HG02642 (cell line): ENCODE data around the gene KCNJ9.
"Not testable (repeated sequence)": the region's sequence is repeated elsewhere in the genome, so short reads cannot be mapped to it uniquely, and the experiment has no call there.

ENCODE experiments used
- ATAC-seq: cut with Tn5 transposase; IDR thresholded peaks from one replicate; pipeline ENCODE4 v1.9.1; 2021; ENCODE audit warnings: mild to moderate bottlenecking; ENCODE audit not compliant: unreplicated experiment, poor library complexity

KCNJ9 gene

GRCh38 chr1:160120797-160121196 lies 39.5 kb downstream of the KCNJ9 start:
- ATAC-seq, result no peak

GRCh38 chr1:160121388-160121787 lies 40.0 kb downstream of the KCNJ9 start:
- no peak for ATAC-seq

GRCh38 chr1:160122978-160123495 lies 41.7 kb downstream of the KCNJ9 start:
- ATAC-seq, result no peak

- no peak for ATAC-seq
Observed at GRCh38 chr1:160123726-160124125, 42.4 kb downstream of the KCNJ9 start.

GRCh38 chr1:160124705-160125478 lies 43.6 kb downstream of the KCNJ9 start:
- no peak for ATAC-seq

GRCh38 chr1:160125746-160126145 lies 44.4 kb downstream of the KCNJ9 start:
- no peak for ATAC-seq

GRCh38 chr1:160126342-160126741 lies 45.0 kb downstream of the KCNJ9 start:
- ATAC-seq, result not testable (repeated sequence)

- ATAC-seq, result no peak
Observed at GRCh38 chr1:160127381-160127780, 46.0 kb downstream of the KCNJ9 start.

DNA sequence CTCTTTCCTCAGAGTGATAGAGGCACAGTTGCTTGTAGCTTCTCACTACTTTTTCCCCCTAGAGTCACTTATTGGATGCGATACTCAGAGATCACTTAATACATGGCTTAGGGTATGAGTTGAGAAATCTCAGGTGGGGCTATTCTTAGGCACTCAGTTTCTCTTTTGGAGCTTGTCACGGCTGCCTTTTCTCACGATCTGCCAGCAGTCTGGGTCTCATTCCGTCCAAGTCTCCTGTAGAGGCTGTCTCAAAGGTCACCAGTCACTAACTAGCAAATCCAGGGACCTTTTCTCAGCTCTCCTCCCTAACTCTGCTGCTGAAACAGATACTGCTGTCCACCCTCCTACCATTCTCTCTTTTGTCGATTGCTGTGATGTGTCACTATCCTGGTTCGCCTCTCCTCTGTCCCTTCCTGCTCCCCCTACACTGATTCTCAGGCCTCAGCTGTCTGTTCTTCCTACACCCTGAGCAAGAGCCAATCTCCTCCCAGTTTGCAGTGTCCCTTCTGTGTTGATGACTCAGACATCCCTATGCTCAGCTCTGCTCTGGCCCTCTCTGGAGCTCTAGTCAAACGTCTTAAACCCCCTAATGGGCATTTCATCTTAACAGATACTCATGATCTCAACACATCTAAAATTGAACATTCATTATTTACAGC lies 46.7 kb downstream of the KCNJ9 start:
- ATAC-seq, result no peak

- no peak for ATAC-seq
Observed at GRCh38 chr1:160128636-160129035, 47.3 kb downstream of the KCNJ9 start.

- ATAC-seq, result no peak
Observed at GRCh38 chr1:160129046-160129445, 47.7 kb downstream of the KCNJ9 start.

- no peak for ATAC-seq
Observed at GRCh38 chr1:160129558-160129957, 48.2 kb downstream of the KCNJ9 start.

GRCh38 chr1:160129966-160130365 lies 48.6 kb downstream of the KCNJ9 start:
- no peak for ATAC-seq

GRCh38 chr1:160130486-160130885 lies 49.1 kb downstream of the KCNJ9 start:
- no peak for ATAC-seq

- ATAC-seq, result no peak
Observed at GRCh38 chr1:160130939-160131338, 49.6 kb downstream of the KCNJ9 start.

DNA sequence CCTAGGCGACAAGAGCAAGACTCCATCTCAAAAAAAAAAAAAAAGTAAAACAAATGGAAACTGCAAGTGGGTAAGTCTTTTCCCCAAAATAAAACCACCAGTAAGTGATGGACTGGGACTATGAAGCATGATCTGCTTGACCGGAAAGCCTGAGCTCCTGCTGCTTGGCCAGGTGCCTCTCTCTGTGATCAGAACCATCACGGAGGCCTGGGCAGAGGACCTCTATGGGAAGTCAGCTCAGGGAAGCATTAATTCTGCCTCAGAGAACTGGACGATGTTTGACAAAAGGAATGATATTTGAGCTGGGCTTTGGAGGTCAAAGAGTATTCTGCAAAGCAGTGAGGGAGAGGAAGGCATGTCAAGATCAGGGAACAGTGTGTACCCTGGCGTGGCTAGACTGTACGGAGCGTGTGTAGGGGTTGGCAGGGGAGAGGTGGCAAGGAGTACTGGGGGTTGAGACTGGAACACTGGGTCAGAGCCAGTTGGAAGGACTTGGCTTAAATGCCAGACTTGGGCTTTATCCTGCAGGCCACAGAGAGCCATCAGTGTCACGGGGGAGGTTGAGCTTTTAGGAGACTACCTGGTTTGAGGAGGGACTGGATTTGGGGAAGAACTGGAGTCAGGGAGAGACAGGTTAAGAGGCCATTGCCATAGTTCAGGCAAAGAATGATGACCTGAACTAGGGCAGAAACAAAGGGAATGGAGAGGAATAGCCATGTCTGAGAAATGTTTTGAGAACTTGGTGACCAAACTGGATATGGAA lies 50.6 kb downstream of the KCNJ9 start:
- no peak for ATAC-seq

- no peak for ATAC-seq
Observed at GRCh38 chr1:160133990-160134770, 52.8 kb downstream of the KCNJ9 start.

- ATAC-seq, result no peak
Observed at GRCh38 chr1:160134791-160135572, 53.6 kb downstream of the KCNJ9 start.

DNA sequence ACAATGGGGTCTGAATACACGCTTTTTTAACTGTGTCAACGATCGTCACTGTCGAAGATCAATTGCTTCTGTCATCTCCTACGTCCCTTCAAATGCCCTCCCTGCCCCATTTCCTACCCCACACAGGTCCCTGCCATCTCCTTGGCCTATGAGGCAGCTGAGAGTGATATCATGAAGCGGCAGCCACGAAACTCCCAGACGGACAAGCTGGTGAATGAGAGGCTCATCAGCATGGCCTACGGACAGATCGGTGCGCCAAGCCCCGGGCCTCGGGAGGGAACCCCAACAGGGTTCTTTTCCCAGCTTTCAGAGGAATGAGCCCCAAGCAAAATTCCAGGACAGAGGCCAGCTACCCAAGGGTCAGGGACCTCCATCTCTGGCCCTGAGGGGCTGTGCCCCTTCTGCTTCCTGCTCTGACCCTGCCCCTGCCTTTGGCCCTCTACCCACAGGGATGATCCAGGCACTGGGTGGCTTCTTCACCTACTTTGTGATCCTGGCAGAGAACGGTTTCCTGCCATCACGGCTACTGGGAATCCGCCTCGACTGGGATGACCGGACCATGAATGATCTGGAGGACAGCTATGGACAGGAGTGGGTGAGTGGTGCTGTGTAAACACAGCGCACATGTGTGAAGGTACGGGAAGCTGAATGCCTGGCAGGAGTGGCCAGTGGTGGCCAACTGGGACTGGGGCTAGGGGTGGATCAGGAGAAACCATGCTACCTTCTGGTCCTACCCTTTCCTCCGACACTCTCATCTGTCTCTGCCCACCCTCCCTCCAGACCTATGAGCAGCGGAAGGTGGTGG lies 55.0 kb downstream of the KCNJ9 start:
- ATAC-seq, result no peak
